GM12891 (cell line): ENCODE results near the gene MAGI3.

ENCODE experiments used
- POLR2A ChIP-seq: IDR thresholded peaks from 2 replicates; pipeline ENCODE4 v1.6.1; 2011; ENCODE audit warnings: low read depth, low read length, control low read depth
- POLR2AphosphoS5 ChIP-seq: IDR thresholded peaks from 2 replicates; pipeline ENCODE4 v1.6.1; 2011; ENCODE audit warnings: low read depth, low read length, control low read depth
- SPI1 ChIP-seq: IDR thresholded peaks from 2 replicates; pipeline ENCODE4 v1.6.1; 2011; ENCODE audit warnings: low read depth, low read length, control low read depth
- TAF1 ChIP-seq: IDR thresholded peaks from 2 replicates; pipeline ENCODE4 v1.6.1; 2011; ENCODE audit warnings: low read depth, low read length, control low read depth

DNA sequence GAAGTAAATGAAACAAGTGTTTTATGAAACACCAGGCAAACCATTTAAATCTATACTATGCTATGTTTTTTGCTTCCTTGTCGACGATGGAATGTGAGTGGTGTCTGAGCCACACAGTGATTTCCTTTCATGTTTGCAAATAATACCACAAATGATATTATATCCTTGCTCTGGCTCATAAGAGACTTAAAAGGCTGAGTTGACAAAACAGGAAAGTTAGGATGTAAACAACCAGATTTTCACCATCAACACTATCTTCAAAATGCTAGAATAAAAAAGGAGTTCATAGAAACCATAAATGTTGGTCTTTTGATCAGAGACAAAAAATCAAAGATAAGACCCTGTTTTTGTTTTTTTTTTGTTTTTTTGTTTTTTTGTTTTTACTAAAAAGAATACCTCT lies 17.8 kb upstream of the MAGI3 start:
- TF ChIP-seq POLR2A (no peak), SPI1 (no peak), POLR2AphosphoS5 (no peak), TAF1 (no peak)
